B cell (primary cell): ENCODE data around the gene ACOXL. TPM values are rescaled to one million over a fixed set of nuclear protein-coding genes. Genes with fewer than 3 reads are reported as not detected.

ENCODE experiments used
- ATAC-seq: fragments of 200-7000 bp; cut with Tn5 transposase; one replicate; pipeline ENCODE4 v1.10.0; 2021; ENCODE audit warnings: low read depth, mild to moderate bottlenecking, moderate number of reproducible peaks, moderate library complexity
- CTCF ChIA-PET: fragments of 350-600 bp; sonication (Branson Sonifier 250); formaldehyde crosslinking; loops from one replicate; lab custom pipeline; 2021; ENCODE audit warnings: antibody characterized with exemption, inconsistent platforms; lab: Charles Lee
- POLR2A ChIA-PET: fragments of 350-600 bp; sonication (Branson Sonifier 250); formaldehyde crosslinking; loops from one replicate; lab custom pipeline; 2021; ENCODE audit warnings: antibody characterized with exemption; lab: Charles Lee
- DNase-seq: peaks from one replicate; pipeline ENCODE4 v3.0.0; 2013
- H2AFZ ChIP-seq: 2 replicates; pipeline ENCODE4 v1.6.1; 2012; ENCODE audit warnings: mild to moderate bottlenecking, low read depth, low read length; ENCODE audit not compliant: insufficient read depth, poor library complexity, severe bottlenecking
- H3K27ac ChIP-seq, 2 donors: 1 replicate in 1 of 2; 2 replicates in 1 of 2; pipeline ENCODE4 v1.5.1; 2012 to 2013; ENCODE audit warnings: low read length in 2 of 2, mild to moderate bottlenecking in 2 of 2, moderate library complexity in 1 of 2
- H3K27me3 ChIP-seq, 4 experiments: fragments of 200-600 bp in 1 of 4; sonication (generic) in 1 of 4; replicated peaks in 1 of 4; 1 replicate in 2 of 4; 2 replicates in 2 of 4; pipeline versions ENCODE4 v1.6.1 to v1.7.0; 2013 to 2016; ENCODE audit warnings: low read length in 3 of 4, mild to moderate bottlenecking in 2 of 4, mixed read lengths in 1 of 4, moderate library complexity in 1 of 4; ENCODE audit not compliant: insufficient read depth in 4 of 4, control insufficient read depth in 3 of 4; ENCODE audit errors: control extremely low read depth in 1 of 4
- H3K36me3 ChIP-seq, 2 experiments: replicated peaks in 1 of 2; 1 replicate in 1 of 2; 2 replicates in 1 of 2; pipeline versions ENCODE4 v1.6.1 to v1.7.1; 2013; ENCODE audit warnings: low read length in 1 of 2; ENCODE audit not compliant: insufficient read depth in 2 of 2, control insufficient read depth in 1 of 2; ENCODE audit errors: control extremely low read depth in 1 of 2, extremely low read depth in 1 of 2
- H3K4me1 ChIP-seq, 2 donors: fragments of 200-600 bp in 1 of 2; sonication (generic) in 1 of 2; 1 replicate in 1 of 2; 2 replicates in 1 of 2; pipeline versions ENCODE4 v1.5.1 to v1.6.1; 2013 to 2017; ENCODE audit warnings: low read length in 2 of 2; ENCODE audit not compliant: control insufficient read depth in 2 of 2, insufficient read depth in 2 of 2
- H3K4me2 ChIP-seq: replicated peaks from 2 replicates; pipeline ENCODE3; 2012; ENCODE audit warnings: mild to moderate bottlenecking, low read depth, low read length; ENCODE audit not compliant: poor library complexity, severe bottlenecking
- H3K4me3 ChIP-seq, 5 experiments: fragments of 200-600 bp in 1 of 5; sonication (generic) in 1 of 5; 1 replicate in 3 of 5; 2 replicates in 2 of 5; pipeline versions ENCODE4 v1.5.1 to v1.7.0; 2011 to 2016; ENCODE audit warnings: low read length in 4 of 5, mild to moderate bottlenecking in 4 of 5, low read depth in 2 of 5, control low read depth in 1 of 5, moderate library complexity in 1 of 5; ENCODE audit not compliant: insufficient read depth in 1 of 5; ENCODE audit errors: control extremely low read depth in 1 of 5, extremely low read depth in 1 of 5
- H3K79me2 ChIP-seq: fragments of 200-600 bp; sonication (generic); one replicate; pipeline ENCODE4 v1.6.0; 2016; ENCODE audit warnings: low read length; ENCODE audit not compliant: control insufficient read depth, insufficient read depth
- H3K9ac ChIP-seq: fragments of 200-600 bp; sonication (generic); 2 replicates; pipeline ENCODE4 v1.6.1; 2017; ENCODE audit warnings: mild to moderate bottlenecking, low read length, moderate library complexity
- H3K9me3 ChIP-seq, 3 donors: one replicate each; pipeline versions ENCODE4 v1.6.1 to v1.7.1; 2013; ENCODE audit warnings: low read length in 2 of 3; ENCODE audit not compliant: control insufficient read depth in 2 of 3, insufficient read depth in 1 of 3; ENCODE audit errors: control extremely low read depth in 1 of 3
- H4K20me1 ChIP-seq: 2 replicates; pipeline ENCODE4 v1.6.0; 2012; ENCODE audit warnings: mild to moderate bottlenecking, low read length; ENCODE audit not compliant: insufficient read depth, control insufficient read depth, poor library complexity, severe bottlenecking
- H3K27ac Mint-ChIP-seq: one replicate; pipeline ENCODE4 v1.8.0; 2021; ENCODE audit warnings: mixed read lengths
- H3K27me3 Mint-ChIP-seq: one replicate; pipeline ENCODE4 v1.8.0; 2021; ENCODE audit warnings: mixed read lengths
- H3K4me1 Mint-ChIP-seq: one replicate; pipeline ENCODE4 v1.8.0; 2021; ENCODE audit warnings: mixed read lengths
- H3K4me3 Mint-ChIP-seq: one replicate; pipeline ENCODE4 v1.8.0; 2021; ENCODE audit warnings: mixed read lengths
- H3K9me3 Mint-ChIP-seq: one replicate; pipeline ENCODE4 v1.8.0; 2022; ENCODE audit warnings: mixed read lengths; ENCODE audit not compliant: insufficient read depth
- EZH2 ChIP-seq: IDR thresholded peaks from 2 replicates; pipeline ENCODE4 v1.6.1; 2012; ENCODE audit warnings: borderline replicate concordance, low read depth, mild to moderate bottlenecking, moderate library complexity, low read length; ENCODE audit not compliant: insufficient read depth, poor library complexity, severe bottlenecking
- WGBS: methylation state at CpG from one replicate; pipeline ENCODE4 v1.1.5; 2013; ENCODE audit warnings: missing lambda C conversion rate; ENCODE audit not compliant: insufficient coverage; 5-methylcytosine and 5-hydroxymethylcytosine counted together
- intact Hi-C: fragments of 100-400 bp; cut with micrococcal nuclease; formaldehyde crosslinking; loops from one replicate; pipeline ENCODE4 v1.10.0; 2022
- polyA plus RNA-seq: library from polyadenylated mRNA; depleted of rRNA; stranded (reverse); fragments of >200 nt; gene quantifications from 2 replicates; pipeline ENCODE4 v1.2.3, GENCODE V29; 2012
- total RNA-seq, 2 donors: library from RNA; stranded (reverse); fragments of 120-200 nt in 1 of 2; gene quantifications; 1 replicate in 1 of 2; 2 replicates in 1 of 2; pipeline versions ENCODE4 v1.2.3 to v1.2.4, GENCODE V29; 2013 to 2022
- TF ChIP-seq, protein P1 (sequence below): fragments of 200-600 bp; IDR thresholded peaks from one replicate; pipeline ENCODE4 v1.8.0; 2022; ENCODE audit warnings: antibody characterized with exemption, mild to moderate bottlenecking

The ACOXL gene
- total and polyA plus RNA-seq, 2 donors (not counting 1 experiment from before 2014, with no cell fraction given): 0.06 TPM; not detected in 1

DNA sequence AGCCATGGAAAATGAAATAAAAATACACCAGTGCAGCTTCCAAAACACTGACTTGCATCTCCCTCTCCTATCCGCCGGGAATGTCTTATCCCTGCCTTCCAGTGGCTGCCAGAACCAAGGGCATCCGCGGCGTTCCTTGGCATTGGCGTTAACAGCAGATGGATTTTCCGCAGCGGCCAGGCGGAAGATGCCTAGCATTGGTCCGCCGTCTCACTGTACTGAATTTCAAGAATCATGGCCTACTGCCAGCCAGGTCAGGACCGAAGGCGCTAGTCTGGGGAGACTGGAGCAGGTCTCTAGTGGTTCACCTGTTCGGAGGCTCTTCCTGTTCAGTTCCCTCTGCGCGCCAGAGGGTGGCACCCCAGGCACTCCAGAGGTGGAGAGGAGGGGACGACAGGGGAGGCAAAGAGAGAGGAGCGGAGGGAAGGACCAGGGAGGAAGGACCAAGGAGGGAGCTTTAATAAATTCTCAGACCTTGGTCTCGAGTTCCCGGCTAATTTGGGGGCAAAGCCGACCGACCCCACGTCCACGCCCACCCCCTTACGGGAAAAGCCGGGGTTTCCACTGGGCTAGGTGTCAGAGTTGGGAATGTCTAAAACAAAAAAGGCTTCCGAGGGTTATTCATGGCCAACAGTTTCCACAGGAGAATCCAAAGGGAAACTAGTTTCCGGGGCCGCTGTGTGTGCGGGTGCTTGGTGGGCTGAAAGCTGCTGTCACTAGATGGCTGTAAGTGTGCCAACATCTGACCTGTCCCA is 384.6 kb downstream of the ACOXL start:
- Histone ChIP-seq H3K27ac (no peak overlapping the region), H4K20me1 (peaks cover 12% of the 10 kb centered on the region), H3K27me3 (peaks cover 0 to 62% (median 24%) of the 10 kb centered on the region in 4 experiments), H3K9ac (peak overlapping the region; percentile 92), H3K79me2 (no peaks in the 10 kb centered on the region), H3K9me3 (peaks cover 0 to 20% (median 0%) of the 10 kb centered on the region in 3 donors), H3K36me3 (no peaks in the 10 kb centered on the region), H3K4me1 (peaks cover 31 to 40% of the 10 kb centered on the region in 2 donors), H2AFZ (peak overlapping the region; percentile 83), H3K4me2 (peak overlapping the region; percentile 99), H3K4me3 (peak overlapping the region; percentile 35 to 88 (median 68))
- peaks cover 28% of the 10 kb centered on the region for H3K4me1 Mint-ChIP-seq
- peak overlapping the region; percentile 93 for H3K4me3 Mint-ChIP-seq
- TF ChIP-seq, protein P1, sequence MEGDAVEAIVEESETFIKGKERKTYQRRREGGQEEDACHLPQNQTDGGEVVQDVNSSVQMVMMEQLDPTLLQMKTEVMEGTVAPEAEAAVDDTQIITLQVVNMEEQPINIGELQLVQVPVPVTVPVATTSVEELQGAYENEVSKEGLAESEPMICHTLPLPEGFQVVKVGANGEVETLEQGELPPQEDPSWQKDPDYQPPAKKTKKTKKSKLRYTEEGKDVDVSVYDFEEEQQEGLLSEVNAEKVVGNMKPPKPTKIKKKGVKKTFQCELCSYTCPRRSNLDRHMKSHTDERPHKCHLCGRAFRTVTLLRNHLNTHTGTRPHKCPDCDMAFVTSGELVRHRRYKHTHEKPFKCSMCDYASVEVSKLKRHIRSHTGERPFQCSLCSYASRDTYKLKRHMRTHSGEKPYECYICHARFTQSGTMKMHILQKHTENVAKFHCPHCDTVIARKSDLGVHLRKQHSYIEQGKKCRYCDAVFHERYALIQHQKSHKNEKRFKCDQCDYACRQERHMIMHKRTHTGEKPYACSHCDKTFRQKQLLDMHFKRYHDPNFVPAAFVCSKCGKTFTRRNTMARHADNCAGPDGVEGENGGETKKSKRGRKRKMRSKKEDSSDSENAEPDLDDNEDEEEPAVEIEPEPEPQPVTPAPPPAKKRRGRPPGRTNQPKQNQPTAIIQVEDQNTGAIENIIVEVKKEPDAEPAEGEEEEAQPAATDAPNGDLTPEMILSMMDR: peak; percentile 81
- no peak for TF ChIP-seq EZH2
- intact Hi-C loops: loop anchor here (1.0 to 5.0 kb wide), 4 partner anchors 60 to 585 kb away; no protein-coding TSS in a partner anchor
- H3K27ac Mint-ChIP-seq: peak overlapping the region; percentile 86
- DNase-seq (peak; percentile 84), ATAC-seq (peak; percentile 13)
- CTCF ChIA-PET: interaction anchor here (0.6 to 2.5 kb wide), 13 partner anchors 16 to 590 kb away, joined by 3 to 15 read pairs (median 3); no protein-coding TSS in a partner anchor
- POLR2A ChIA-PET: no interaction called here
- 10% methylated on average over 29 of the region's 30 CpGs for WGBS
- H3K9me3 Mint-ChIP-seq: no peaks in the 10 kb centered on the region
- H3K27me3 Mint-ChIP-seq: peaks cover 45% of the 10 kb centered on the region
